Stimulated activated CD8-positive, alpha-beta memory T cell treated with anti-CD3 and anti-CD28 coated beads, Interleukin-2, amount 100 ng/mL, for 1 hour (primary cell): Measurements from ENCODE around the gene VSNL1.
"Not testable (repeated sequence)": the region's sequence is repeated elsewhere in the genome, so short reads cannot be mapped to it uniquely, and the experiment has no call there.

Experiments
- DNase-seq, 2 donors: peaks; one replicate each; pipeline ENCODE4 v3.0.0-alpha.2; 2020; ENCODE audit warnings: low read depth in 2 of 2

The VSNL1 gene

DNA sequence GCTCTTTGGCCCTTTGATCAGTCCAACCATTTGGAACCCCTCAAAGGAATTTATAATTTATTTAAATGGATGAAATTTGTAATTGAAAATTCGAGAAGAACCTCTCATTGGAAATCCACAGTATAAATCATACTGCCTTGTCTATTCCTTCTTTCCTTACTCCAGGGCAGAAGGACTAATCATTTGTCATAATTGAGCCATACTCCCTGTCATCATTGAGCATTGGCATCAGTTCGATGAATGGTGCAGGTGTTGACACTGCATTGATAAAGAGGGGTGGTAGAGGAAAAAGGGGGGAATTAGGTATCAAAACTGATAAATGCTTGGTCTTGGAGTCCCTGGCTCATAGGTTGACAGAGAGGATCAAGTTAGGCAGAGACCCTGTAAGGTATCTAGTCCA, 2.0 kb downstream of the VSNL1 start:
- no peak for DNase-seq

DNA sequence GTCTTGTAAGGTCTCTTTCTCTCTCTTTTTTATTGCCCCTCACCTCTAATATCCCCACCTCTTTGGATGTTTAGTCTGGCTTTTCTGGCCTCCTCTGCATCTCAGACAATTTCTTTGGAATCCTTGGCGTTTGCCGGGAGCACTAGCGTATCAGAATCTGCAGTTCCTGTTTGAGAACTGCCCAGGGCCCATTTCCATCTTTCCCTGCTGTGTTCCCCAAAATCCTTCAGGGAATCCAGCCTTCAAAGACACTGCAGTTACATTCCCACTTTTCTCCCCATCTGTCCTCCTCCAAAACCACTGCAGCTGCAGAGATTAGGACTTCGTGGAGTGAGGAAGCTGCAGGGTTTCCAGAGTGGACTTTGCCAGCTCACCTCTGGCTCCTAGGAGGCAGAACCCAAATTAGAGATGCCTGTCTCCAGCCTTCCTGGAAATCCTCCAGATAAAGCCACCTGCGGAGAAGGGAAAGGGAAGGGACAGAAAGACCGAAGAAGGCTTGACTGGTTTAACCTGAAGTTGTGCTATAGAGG, 2.7 kb downstream of the VSNL1 start:
- DNase-seq: no peak

DNA sequence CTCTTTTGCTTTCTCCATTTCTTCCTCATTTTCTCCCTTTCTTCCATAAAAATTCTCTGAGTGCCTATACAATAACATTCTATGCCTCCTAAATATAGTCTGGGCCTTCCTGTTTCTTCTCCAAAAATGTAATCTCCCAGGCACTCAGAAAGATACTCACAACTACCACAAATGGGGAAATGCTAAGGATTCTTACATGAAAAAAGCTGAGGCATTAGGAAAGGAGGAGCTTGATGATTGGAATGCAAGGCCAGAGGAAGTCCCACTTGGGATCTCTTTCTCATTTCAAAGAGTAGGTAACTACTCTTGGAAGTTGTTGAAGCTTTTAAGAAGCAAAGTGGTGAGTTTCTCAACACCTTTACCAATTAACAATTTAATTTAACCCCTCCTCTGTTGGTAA, 3.4 kb downstream of the VSNL1 start:
- no peak for DNase-seq

DNA sequence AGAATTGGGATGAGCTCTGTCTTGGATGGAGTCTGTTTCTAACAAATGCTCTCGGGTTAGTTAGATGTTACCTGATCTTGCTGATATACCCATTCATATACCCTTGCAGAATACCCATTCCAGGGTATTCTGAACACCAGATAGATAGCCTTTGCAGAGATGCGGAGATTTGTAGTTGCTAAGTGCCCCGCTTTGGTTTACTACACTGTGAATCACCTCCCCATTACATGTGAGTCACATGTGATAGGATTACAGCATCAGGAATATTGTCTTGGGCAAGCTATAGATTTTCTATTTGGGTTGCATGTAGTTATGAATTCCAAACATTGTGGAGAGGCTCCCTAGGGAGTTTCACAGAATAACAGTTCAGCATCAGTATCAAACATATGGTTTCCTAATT, 3.8 kb downstream of the VSNL1 start:
- no peak for DNase-seq

DNA sequence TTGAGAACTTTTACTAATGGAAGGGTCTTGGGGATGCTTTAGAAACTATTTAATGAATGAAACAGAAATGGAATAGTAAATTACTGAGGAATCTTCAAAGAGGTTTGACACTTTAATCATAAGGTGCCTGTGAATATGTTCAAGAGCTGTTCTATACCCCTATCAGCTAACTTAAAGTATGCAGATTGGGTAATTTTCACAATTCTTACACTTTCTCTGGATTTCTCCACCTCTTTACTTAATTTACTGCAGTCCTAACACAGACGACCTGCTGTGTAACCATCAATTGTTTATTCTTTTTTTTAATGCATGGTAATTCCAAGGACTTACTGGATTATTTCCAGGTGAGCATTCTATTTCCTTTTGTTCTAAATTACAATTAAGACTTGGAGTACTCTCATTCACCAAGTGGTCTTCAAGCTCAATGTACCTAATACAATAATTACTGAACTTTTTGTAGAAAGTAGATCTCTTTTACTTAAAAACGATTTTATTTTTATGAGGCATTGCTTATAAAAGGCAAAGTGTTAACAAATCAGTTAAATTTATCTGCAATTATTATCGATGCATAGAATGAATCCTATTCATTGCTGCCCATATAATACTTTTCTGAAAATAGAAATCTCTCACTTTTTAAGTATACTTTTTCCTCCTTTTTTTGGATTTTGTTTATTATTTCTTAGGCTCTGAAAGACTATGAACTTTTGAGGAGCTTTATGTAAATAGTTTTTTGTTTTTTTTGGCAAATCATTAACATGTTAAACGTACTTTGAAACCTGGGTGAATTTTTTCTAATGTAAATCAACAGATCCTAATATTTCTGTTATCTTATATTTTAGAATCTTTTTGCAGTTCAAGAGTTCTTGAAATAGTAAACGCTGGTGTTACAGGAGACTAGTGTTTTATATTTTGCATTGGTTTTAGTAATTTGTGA, 5.5 kb downstream of the VSNL1 start:
- DNase-seq: no peak

DNA sequence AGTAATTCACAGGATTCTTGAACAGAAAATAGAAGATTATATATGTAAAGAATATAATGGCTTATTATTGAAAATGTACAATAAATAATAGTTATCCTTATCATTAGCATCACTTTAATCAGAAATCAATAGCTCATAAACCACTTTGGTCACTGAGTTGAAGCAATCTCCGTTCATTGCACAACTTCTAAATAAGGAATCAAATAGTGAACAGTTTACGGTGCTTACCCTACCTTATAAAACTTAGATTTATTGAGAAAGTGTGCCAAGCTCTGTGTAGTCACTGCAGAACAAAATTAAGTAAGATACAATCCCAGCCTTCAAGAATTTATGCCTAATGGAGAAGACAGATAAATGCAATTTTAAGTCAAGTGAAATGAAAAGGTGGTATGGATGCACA, 6.7 kb downstream of the VSNL1 start:
- DNase-seq: no peak

DNA sequence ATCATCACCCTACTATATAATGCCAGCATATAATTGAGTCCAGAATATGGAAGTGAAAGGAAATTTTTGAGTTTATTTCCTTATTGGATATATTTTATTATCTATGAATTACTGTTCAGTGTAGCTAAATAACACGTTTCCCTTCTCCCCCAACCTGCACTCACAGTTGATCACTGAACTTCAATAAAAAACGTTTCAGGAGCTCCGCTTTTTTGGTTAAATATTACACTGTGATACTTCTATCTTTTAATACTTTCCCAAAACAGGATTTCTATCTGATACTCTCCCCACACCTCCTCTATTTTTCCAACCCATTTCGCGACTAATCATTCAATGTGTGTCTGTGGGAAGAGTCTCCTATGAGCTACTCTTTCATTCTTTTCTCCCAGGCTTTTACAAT, 7.2 kb downstream of the VSNL1 start:
- no peak for DNase-seq

DNA sequence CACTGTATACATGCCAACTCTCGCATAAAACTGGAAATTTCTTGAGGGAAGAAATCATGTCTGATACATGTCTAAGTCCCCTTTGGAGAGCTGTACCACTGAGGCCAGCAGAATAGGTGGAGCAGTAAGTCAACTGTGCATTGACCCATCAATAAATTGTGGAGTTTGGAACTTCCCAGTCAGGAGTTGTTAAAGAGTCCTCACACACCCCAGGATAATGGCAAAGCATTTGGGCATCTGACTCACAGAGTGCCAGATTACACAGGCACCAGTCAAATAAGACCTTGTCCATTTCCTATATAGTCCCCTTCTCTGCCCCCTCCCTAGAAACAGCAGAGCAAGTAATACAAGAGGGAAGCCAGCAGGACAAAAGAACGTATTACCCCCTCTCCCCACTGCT, 10.4 kb downstream of the VSNL1 start:
- no peak for DNase-seq

DNA sequence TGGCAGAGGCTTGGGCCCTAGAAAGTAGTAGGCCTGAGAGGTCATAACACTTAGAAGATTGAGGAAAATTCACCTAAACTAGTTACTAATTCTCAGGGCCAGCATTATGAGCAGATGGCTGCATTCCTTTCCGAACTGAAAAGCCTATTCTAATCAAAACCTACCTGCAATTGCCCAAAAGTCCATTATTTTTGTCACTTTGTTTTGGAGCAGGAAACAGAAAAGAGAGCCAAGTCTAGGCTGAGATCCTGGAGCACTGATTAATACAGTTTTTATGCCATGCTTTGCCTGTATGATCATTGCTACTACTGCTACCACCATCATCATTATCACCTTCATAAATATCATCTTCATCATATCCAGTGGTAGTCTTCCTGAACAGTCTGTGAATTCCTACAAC, 14.7 kb downstream of the VSNL1 start:
- DNase-seq: no peak

DNA sequence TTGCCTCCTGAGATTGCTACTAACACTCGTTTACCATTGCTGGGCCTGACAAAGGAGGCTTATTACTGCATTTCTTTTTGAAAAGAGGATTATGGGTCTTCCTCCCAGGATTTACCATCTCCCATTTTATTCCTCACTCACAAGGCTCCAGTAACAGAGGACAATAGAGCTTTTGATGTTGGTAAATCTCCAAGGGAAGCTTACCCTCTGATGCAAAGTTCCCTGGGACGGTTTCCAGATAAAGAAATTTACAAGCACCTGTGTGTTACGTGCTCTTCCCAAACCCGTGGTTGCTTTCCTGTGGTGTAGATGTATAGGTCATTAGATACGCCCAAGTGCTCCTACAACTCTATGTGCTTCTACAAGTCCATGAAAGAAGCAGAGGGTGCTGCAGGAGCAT, 17.1 kb downstream of the VSNL1 start:
- DNase-seq: no peak

DNA sequence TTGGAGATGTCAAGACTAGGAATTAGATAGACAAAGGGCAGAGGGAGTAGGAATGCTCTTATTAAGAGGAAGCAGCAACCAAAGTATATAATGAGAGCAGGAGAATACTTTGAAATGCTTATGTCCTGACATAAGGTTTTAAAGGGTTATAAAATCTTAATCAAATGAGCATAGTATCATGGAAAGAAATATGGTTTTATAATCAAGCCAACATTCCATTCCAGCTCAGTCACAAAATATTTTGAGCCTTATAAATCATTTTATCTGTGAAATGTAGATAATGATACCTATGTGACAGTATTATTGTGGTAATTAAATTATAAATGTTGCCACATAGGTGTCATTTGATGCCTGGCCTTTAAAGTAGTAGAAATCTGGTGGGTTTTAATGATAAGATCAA, 17.6 kb downstream of the VSNL1 start:
- DNase-seq: no peak

DNA sequence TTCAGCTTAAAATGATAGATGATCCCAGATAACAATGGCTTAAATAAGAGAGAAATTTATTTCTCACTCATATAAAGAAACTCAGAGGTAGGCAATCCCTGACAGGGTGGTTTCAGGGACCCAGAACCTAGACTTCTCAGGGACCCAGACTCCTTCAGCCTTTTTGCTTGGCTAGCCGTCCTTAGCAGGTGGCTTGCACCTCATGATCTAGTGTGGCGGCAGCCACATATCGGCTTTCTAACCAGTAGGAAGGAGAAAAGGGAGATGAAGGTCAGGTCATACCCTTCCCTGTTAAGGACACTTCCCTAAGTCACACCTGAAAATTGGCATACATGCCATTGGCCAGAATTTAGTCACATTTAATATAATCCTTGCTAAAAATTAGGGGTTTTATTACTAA, 18.4 kb downstream of the VSNL1 start:
- no peak for DNase-seq

DNA sequence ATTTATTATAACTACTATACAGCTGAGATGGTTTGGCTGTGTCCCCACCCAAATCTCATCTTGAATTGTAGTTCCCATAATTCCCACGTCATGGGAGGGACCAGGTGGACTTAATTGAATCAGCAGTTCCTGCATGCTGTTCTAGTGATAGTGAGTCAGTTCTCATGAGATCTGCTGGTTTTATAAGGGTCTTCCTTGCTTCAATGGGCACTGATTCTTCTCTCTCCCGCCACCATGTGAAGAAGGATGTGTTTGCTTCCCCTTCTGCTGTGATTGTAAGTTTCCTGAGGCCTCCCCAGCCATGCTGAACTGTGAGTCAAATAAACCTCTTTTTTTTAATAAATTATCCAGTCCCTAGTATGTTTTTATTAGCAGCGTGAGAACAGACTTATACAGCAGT, 25.2 kb downstream of the VSNL1 start:
- not testable (repeated sequence) for DNase-seq

DNA sequence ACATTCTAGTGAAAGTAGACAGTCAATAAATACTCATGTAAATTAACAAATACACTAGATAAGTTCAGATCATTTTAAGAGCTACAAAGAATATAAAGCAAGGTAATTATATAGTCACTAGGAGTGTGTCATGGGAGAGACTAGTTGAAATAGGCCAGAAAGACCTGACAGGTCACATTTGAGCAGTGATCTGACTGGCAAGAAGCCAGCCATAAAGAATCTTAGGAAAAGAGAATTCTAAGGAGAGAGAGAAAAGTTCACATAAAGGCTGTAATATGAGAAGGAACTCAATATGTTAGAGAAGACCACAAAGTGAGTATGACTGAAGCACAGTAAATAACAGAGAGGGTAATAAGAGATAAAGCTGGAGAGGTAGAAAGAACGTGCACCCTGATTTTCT, 31.2 kb downstream of the VSNL1 start:
- no peak for DNase-seq

DNA sequence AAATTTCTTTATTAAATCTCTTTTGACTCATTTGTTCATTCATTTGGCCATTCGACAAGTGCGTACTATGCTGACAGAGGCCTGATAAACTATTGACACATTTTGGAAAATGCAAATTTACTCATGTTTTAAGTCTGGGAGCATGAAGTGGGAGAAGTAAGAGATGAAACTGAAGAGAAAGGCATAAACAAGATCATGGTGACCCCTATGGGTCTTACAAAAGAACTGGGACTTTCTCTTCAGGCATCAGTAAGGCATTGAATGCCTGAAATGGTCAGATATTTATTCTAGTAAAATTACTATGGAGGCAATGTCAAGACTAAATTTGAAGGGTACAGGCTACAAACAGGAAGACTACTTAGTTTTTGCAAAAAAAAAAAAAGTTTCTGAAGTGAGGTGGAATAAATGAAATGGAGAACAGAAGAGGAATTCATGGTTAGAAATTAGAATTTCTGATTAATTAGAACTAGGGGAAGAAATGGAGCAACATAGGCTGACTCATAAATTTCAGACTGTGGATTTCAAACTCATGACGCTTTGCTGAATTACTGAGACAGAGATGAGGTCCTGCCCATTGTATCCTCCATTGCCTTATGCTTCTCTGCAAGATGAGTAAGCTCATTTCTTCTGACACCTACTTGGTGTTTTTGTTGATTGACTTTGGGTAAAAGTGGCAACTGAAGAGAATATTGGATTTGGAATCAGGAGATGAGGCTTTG, 32.7 kb downstream of the VSNL1 start:
- no peak for DNase-seq

DNA sequence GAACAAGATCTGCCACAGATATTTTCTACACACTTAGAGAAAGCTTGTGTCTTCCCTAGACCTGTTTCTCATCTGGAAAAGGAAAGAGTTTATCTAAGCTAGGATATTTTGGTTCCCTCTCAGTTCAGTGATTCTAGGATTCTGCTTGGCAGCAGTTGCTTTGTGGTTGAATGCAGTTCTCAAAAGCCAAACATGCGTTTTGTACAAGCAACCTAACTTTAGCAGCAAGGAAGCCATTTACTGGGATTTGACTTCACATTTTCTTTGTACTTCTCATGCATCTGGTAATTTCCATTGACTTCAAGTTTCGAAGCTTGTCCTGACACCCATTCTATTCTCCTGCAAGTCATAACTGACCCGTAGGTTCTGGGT, 33.3 kb downstream of the VSNL1 start:
- DNase-seq: no peak

DNA sequence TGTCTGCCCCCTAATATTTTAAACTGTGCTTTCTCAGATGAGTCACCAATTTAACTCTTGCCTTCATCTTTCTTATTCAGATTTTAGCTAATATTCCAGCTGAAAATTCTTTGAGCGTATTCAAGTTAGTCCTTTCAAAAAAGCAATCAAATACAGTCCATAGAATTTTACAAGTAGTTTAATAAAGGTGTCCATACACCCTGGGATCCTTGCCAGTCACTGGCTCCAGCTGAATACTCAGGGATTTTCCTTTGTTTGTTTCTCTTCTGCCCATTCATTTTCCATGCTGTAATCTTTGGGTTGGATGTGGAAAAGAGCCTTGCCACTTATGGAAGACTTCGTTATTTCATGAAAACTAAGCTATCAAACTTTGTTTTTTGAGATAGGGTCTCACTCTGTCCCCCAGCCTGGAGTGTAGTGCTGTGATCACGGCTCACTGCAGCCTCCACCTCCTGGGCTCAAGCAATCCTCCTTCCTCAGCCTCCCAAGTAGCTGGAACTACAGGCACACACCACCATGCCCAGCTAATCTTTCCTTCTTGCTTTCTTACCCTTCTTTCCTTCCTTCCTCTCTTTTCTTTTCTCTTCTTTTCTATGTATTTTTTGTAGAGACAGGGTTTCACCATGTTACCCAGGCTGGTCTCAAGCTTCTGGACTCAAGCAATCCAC, 34.0 kb downstream of the VSNL1 start:
- DNase-seq: no peak

DNA sequence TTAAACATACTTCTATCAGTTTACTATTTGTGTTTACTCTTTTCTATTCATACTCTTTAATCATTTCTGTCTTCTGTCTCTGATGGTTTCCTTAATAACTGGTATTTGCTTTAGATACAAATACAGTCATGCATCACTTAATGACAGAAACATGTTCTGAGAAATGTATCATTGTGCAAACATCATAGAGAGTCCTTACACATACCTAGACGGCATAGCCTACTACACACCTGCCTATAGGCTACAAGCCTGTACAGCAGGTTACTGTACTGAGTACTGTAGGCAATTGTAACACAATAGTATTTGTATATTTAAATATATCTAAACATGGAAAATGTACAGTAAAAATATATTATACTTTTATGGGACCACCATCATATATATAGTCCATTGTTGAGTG, 36.3 kb downstream of the VSNL1 start:
- no peak for DNase-seq

DNA sequence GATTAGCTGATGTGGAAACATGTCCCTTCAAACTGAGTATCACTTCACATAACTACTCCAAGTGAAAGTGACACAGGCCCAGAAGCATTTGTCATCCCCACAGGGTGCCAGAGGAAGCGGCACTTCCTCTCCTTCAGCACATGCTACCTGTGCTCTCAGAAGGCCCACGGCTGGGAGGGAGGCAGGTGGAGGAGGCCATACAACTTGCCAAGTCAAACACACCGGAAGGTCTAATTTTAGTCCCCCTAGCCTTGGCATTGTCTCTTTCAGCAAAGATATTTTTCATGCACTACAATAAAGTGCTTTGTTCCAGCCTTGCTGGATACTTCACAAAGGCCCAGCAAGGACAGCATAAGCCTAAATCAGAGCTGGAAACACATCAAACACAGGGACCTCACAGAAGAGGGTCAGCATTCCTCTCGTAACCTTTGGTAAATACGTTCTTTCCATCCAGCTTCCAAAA, 38.0 kb downstream of the VSNL1 start:
- no peak for DNase-seq

DNA sequence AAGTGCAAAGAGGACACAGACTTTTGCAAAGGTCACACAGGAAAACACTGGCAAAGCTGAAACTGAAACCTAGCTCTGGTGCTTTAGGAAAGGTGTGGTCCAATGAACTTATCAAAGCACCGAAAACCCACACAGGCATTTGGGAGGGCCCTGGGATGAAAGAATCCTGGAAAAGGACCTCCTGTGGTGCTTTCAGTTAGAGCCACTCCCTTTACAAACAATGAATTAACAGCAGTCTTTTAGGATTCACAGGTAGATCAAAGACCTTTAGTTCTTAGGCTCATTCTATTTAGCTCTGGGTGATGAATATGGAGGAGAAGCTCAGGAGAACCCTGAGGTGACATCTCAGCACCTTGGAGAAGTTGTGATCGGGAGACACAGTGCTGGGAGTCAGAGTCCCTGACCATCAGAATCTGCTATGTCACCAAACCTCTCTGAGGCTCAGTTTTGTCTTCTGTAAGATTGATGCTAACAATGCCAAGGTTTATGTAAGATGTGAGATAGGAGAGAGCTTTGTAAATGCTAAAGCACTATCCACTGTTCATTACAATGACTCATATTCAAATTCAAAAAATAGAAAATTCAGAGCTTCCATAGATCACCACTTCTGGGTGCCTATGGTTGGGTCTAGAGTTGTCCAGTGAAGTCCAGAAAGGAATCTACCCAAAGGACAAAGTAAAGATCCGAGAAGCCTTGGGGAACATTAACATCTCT, 39.3 kb downstream of the VSNL1 start:
- DNase-seq: no peak

DNA sequence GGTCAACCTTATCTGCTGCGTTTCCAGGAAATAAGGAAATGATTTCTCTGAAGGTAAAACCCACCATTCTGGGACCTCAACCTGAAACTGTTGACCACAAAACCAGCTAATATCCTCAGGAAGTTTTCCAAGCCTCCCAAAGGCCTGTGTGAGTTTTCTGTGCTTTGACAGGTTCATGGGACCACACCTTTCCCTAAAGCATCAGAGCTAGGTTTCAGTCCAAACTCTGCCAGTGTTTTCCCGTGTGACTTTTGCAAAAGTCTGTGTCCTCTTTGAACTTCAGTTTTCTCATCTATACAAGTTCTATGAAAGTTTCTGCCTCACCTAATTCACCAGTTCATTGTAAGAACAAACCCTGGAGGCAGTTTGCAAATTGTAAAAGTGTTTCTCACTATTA, 39.8 kb downstream of the VSNL1 start:
- DNase-seq: no peak

DNA sequence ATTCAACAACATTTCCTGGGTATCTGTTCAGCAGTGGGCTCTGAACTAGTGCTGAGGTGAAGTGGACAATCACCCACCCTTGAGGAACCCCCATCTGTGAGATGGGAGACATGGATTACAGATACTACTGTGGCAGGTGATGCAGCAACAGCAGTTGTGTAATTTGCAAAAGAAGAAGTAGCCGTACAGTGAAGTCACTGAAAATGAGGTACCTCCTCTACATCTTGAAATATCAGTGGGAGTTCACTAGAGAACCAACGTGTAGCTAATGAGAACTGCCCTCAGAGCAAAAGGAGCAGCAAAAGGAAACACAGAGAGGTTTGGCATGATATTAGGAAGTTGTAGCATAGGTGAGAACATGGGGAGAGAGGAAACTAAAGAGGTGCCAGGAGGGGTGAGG, 41.3 kb downstream of the VSNL1 start:
- no peak for DNase-seq
